COLO668 (cell line): ENCODE measurements around the gene CCDC191.
A peak's percentile ranks its signal among the peaks of the same experiment; 100 is the strongest.

Experiments
- DNase-seq: peaks from one replicate; lab custom pipeline; 2025; ENCODE audit not compliant: unreplicated experiment; lab: John Stamatoyannopoulos, UW

Gene CCDC191

DNA sequence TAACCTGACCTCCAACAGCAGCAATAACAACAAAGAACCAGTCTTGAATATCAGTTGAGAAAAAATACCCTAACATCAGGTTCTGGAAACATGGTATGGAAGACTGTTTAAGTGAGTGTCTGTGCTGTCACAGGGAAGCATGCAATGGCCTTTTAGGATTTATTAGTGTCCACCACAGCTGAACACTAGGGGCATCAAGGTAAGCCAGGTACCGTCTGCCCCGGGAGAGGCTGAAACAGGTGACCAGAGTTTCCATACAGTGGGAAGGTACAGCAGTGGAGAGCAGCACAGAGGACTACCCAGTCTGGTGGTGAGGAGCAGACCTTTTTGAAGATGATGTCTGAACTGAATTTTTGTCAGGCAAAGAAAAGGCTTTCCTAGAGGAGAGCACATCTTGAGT lies 90.2 kb downstream of the CCDC191 start:
- DNase-seq = no peak

GRCh38 chr3:113963879-113964278 lies 92.4 kb downstream of the CCDC191 start:
- DNase-seq = no peak

GRCh38 chr3:113954091-113954685 lies 102.1 kb downstream of the CCDC191 start:
- DNase-seq = no peak

DNA sequence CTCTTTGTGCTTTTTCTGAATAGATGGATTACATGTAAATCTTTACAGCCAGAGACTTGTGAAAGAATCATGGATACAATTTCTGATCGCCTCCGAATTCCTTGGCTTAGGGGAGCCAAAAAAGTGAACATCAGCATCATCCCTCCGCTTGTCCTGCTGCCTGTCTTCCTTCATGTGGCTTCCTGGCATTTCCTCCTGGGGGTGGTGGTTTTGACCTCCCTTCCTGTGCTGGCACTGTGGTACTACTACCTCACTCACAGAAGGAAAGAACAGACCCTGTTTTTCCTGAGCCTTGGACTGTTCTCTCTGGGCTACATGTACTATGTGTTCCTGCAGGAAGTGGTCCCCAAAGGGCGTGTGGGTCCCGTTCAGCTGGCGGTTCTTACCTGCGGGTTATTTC lies 102.6 kb downstream of the CCDC191 start:
- DNase-seq = no peak

DNA sequence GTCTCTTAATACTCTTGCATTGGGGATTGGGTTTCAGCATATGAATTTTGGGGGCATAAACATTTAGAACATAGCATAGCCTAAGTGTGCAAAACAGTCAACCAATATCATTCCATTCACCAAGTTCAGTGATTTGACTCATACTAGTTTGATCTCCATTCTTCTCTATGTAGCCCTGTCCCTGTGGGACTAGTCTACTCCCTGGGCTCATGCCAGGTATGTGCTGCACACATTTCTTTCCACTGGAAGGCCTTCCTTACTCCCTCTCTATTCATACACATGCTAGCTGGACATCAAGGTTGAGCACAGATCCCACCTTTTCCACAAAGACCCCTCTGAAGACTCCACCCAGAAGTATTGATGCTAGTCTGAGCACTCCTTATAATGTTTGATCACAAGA lies 103.4 kb downstream of the CCDC191 start:
- DNase-seq = no peak

GRCh38 chr3:113948015-113948917 lies 108.1 kb downstream of the CCDC191 start:
- peak; percentile 62 for DNase-seq

DNA sequence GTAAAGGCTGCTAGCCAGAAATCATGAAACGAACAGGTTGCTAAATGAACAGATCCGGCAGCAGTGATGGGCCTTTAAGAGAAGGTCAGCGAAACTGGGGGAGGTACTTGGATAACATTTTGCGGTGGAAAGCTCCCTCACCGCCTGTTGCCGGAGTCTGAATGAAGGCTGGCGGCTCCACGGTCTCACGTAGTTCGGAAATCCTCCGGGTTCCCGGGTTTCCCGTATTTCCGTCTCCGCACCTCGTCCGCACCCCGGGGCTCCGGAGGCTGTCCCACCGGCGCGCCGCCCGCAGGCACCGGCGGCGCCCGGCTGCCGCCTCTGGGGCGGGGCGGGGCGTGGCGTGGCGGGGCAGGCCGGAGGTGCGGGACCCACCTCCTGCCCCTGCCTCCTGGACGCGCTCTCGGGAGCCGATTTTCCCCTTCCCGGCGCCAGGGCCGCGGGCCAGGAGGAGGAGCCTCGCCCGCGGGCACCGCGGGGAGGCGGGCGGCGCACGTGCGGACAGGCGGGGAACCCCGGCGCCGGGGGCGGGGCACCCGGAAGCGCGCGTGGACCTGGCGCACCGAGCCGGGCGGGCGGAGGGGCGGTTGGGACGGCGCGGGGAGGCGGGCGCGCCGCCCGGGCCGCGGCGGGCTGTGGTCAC lies 108.8 kb downstream of the CCDC191 start, which contains the start of gene ZDHHC23:
ZDHHC23 (plus strand) TSS at position 642 of the 643 bp plus-strand sequence. CDS start 790 bp downstream, outside the sequence.
- peak; percentile 85 for DNase-seq

DNA sequence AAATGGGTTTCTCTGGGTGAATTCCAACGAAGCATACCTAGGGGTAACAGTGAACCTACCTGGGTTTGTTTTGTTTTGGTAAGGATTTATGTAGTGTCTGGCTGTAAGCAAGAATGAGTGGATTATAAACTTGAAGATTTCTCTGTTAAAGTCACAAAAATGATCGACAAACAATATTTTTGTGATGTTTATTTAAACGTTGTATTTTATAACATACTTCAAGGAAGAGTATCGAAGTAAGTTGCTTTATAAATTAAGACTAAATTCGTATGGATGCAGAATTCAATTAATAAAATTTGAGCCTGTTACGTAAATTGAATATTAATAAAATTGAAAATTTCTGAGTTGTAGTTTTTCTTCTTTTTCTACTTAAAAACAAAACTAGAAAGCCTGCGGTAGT lies 109.5 kb downstream of the CCDC191 start:
- DNase-seq = no peak

- no peak for DNase-seq
Measured at GRCh38 chr3:113927556-113927955, 128.8 kb downstream of the CCDC191 start.

DNA sequence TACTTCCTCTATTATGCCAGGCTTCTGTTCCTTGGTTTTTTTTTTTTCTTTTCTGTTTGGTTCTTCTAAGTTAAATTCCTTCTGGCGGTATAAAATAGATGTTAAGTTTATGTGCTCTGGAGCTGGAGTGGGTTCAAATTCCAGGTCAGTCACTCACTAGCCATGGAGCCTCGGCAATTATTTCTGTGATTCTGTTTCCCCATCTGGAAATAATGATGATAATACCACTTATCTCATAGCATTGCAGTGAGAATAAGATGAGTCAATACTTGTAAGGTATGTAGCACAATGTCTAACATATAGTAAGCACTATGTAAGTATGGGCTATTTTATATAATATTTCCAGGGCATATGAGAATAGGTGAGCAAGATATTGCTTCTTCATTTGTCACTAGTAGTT lies 141.7 kb downstream of the CCDC191 start:
- DNase-seq = no peak
